HG03280 (cell line): ENCODE results near the gene TTC28.
"Not testable (repeated sequence)": the region's sequence is repeated elsewhere in the genome, so short reads cannot be mapped to it uniquely, and the experiment has no call there.

ENCODE experiments used
- ATAC-seq: cut with Tn5 transposase; IDR thresholded peaks from one replicate; pipeline ENCODE4 v1.9.1; 2021; ENCODE audit warnings: mild to moderate bottlenecking, moderate library complexity; ENCODE audit not compliant: unreplicated experiment

The TTC28 gene

GRCh38 chr22:28375761-28376534 lies 303.7 kb downstream of the TTC28 start:
- ATAC-seq, result no peak

GRCh38 chr22:28373831-28374230 lies 305.8 kb downstream of the TTC28 start:
- no peak for ATAC-seq

GRCh38 chr22:28369854-28370253 lies 309.8 kb downstream of the TTC28 start:
- ATAC-seq, result no peak

- no peak for ATAC-seq
Measured at GRCh38 chr22:28366856-28367255, 312.8 kb downstream of the TTC28 start.

GRCh38 chr22:28365371-28365770 lies 314.3 kb downstream of the TTC28 start:
- no peak for ATAC-seq

- not testable (repeated sequence) for ATAC-seq
Measured at GRCh38 chr22:28364105-28364504, 315.5 kb downstream of the TTC28 start.

GRCh38 chr22:28360939-28361338 lies 318.7 kb downstream of the TTC28 start:
- no peak for ATAC-seq

GRCh38 chr22:28358312-28358711 lies 321.3 kb downstream of the TTC28 start:
- ATAC-seq, result no peak

GRCh38 chr22:28357193-28357592 lies 322.4 kb downstream of the TTC28 start:
- no peak for ATAC-seq

- no peak for ATAC-seq
Measured at GRCh38 chr22:28351476-28351875, 328.2 kb downstream of the TTC28 start.

GRCh38 chr22:28348613-28349609 lies 330.7 kb downstream of the TTC28 start:
- no peak for ATAC-seq

- ATAC-seq, result no peak
Measured at GRCh38 chr22:28346308-28346707, 333.3 kb downstream of the TTC28 start.

GRCh38 chr22:28344918-28345703 lies 334.5 kb downstream of the TTC28 start:
- no peak for ATAC-seq

GRCh38 chr22:28341001-28341400 lies 338.6 kb downstream of the TTC28 start:
- no peak for ATAC-seq

- ATAC-seq, result no peak
Measured at GRCh38 chr22:28333088-28333487, 346.6 kb downstream of the TTC28 start.

- no peak for ATAC-seq
Measured at GRCh38 chr22:28332410-28332809, 347.2 kb downstream of the TTC28 start.

- ATAC-seq, result no peak
Measured at GRCh38 chr22:28331695-28332094, 347.9 kb downstream of the TTC28 start.

- ATAC-seq, result no peak
Measured at GRCh38 chr22:28329186-28330073, 350.2 kb downstream of the TTC28 start.

GRCh38 chr22:28328756-28329155 lies 350.9 kb downstream of the TTC28 start:
- ATAC-seq, result no peak

GRCh38 chr22:28316014-28316413 lies 363.6 kb downstream of the TTC28 start:
- ATAC-seq, result no peak
